GM12892 (cell line): ENCODE data around the gene TBC1D14.

Experiments used
- POLR2A ChIP-seq: IDR thresholded peaks from 2 replicates; pipeline ENCODE4 v1.6.1; 2011; ENCODE audit warnings: low read depth, low read length, control low read depth
- TAF1 ChIP-seq: IDR thresholded peaks from 2 replicates; pipeline ENCODE4 v1.6.1; 2011; ENCODE audit warnings: low read depth, mild to moderate bottlenecking, control low read depth, low read length, borderline replicate concordance

GRCh38 chr4:6910960-6911874 is 1.6 kb downstream of the TBC1D14 start:
- no peak for TF ChIP-seq POLR2A
- no peak for TF ChIP-seq TAF1
